ENCODE results near the gene CAMK1D.

Gene CAMK1D

DNA sequence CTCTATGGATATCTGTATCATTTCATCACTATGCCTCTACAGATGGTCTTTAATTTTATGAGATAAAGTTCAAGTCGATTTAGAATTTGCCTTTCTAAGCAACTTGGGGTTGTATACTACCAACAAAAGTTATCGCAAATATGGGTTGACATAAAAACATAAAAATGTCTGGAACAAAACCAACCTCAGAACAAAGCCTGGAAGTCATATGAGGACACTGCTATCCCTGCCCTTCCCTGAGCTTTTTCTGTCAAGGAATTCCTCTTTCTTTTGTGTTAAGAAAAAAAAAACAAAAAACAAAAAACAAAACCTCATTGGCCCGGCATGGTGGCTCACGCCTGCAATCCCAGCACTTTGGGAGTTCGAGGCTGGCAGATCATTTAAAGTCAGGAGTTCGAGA is 319.3 kb downstream of the CAMK1D start:
- Mint-ChIP-seq H3K27me3 (ENCODE audit: low read depth) (no peaks in the 10 kb centered on the region), H3K9me3 (peaks cover 6% of the 10 kb centered on the region), H3K4me3 (no peak overlapping the region), H3K36me3 (ENCODE audit: low read depth) (peaks cover 13% of the 10 kb centered on the region), H3K27ac (no peak overlapping the region), H3K4me1 (no peaks in the 10 kb centered on the region)
- TF ChIP-seq, protein P1, sequence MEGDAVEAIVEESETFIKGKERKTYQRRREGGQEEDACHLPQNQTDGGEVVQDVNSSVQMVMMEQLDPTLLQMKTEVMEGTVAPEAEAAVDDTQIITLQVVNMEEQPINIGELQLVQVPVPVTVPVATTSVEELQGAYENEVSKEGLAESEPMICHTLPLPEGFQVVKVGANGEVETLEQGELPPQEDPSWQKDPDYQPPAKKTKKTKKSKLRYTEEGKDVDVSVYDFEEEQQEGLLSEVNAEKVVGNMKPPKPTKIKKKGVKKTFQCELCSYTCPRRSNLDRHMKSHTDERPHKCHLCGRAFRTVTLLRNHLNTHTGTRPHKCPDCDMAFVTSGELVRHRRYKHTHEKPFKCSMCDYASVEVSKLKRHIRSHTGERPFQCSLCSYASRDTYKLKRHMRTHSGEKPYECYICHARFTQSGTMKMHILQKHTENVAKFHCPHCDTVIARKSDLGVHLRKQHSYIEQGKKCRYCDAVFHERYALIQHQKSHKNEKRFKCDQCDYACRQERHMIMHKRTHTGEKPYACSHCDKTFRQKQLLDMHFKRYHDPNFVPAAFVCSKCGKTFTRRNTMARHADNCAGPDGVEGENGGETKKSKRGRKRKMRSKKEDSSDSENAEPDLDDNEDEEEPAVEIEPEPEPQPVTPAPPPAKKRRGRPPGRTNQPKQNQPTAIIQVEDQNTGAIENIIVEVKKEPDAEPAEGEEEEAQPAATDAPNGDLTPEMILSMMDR (IDR thresholded peaks at IDR 0.05; ENCODE audit: unreplicated experiment in 3 of 3): no peak

DNA sequence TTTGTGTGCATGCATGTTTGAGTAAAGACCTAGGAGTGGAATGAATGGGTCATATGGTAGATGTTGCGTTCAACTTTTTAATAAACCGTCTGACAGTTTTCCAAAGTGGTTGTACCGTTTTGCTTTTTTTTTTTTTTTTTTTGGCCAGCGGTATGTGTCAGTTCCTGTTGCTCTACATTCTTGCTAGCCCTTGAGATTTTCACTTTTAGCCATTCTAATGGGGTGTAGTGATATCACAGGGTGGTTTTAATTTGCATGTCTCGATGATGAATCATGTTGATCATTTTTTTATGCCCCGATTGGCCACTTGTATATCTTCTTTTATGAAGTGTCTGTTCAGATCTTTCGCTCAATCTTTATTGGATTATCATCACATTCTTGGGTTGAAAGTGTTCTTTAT is 320.7 kb downstream of the CAMK1D start:
- Mint-ChIP-seq H3K4me3 (no peak overlapping the region), H3K36me3 (ENCODE audit: low read depth) (peaks cover 13% of the 10 kb centered on the region)
- TF ChIP-seq, protein P1 (IDR thresholded peaks at IDR 0.05; ENCODE audit: unreplicated experiment in 3 of 3): no peak

DNA sequence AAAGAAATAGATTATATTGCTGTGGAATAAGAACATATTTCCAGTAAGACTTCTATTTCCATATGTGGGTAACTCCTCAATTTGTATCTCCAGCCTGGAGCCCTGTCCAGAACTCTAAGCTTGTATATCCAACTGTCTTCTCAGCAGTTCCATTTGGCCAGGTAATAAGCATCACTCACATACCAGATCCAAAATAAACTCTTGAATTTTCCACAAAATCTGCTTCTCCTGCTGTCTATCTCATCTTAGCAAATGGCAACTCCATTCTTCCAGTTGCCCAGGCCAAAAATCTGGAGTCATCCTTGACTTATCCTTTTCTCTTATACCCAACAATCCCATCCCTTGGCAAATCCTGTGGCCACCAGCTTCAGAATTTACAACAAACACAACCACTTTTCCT is 325.8 kb downstream of the CAMK1D start:
- Mint-ChIP-seq H3K4me1 (no peaks in the 10 kb centered on the region), H3K27me3 (ENCODE audit: low read depth) (peaks cover 4% of the 10 kb centered on the region), H3K27ac (no peak overlapping the region), H3K9me3 (peaks cover 7% of the 10 kb centered on the region), H3K36me3 (ENCODE audit: low read depth) (peaks cover 4% of the 10 kb centered on the region), H3K4me3 (no peak overlapping the region)
- TF ChIP-seq, protein P1 (IDR thresholded peaks at IDR 0.05; ENCODE audit: unreplicated experiment in 3 of 3): no peak

More for the DNA sequence above, 320.7 kb downstream of the CAMK1D start:
- H3K4me1 Mint-ChIP-seq: no peaks in the 10 kb centered on the region
- no peaks in the 10 kb centered on the region for H3K27me3 Mint-ChIP-seq (ENCODE audit: low read depth)
- H3K27ac Mint-ChIP-seq: no peak overlapping the region
- H3K9me3 Mint-ChIP-seq: peaks cover 6% of the 10 kb centered on the region

DNA sequence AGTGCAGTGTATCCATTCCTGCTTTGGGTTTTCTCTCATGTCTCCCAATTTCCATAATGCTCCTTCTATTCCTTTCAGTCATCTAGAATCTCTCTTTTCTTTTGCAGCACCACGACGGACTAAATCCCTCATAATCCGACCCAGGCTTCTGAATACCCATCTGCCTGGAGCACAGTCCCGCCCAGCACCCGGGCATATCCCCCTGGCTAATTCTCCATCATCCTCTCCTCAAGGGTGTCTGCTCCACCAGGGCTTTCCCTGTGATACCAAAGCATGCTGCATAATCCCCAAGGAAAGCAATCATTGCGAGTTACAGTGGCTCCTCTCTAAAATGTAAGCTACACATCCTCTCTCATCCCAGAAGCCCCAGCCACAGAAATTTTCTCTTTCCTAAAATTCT is 330.3 kb downstream of the CAMK1D start:
- Mint-ChIP-seq H3K4me3 (no peak overlapping the region), H3K9me3 (peaks cover 4% of the 10 kb centered on the region), H3K27ac (no peak overlapping the region), H3K4me1 (no peaks in the 10 kb centered on the region), H3K27me3 (ENCODE audit: low read depth) (peaks cover 4% of the 10 kb centered on the region), H3K36me3 (ENCODE audit: low read depth) (no peaks in the 10 kb centered on the region)
- TF ChIP-seq, protein P1 (IDR thresholded peaks at IDR 0.05; ENCODE audit: unreplicated experiment in 3 of 3): no peak

DNA sequence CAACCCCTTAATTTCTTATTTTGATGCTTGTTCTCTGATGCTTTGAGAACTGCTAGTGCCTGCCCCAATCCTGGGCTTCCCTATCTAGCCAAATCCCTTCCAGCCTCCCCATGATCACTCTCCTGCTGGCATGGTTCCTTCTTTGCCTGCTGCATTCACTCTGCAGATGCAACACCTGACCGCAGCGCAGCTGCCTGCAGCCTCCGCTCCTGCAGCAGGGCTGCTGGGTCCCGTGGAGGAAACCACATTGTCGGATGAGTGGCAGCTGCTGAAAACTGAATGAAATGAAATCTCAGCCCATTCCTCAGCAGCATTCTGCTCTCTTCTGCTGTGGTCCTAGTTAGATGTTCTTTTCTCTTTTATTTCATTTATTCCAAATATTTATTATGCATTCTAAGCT is 331.9 kb downstream of the CAMK1D start:
- Mint-ChIP-seq H3K27me3 (ENCODE audit: low read depth) (peaks cover 4% of the 10 kb centered on the region), H3K9me3 (peaks cover 4% of the 10 kb centered on the region), H3K36me3 (ENCODE audit: low read depth) (no peaks in the 10 kb centered on the region), H3K4me3 (no peak overlapping the region), H3K4me1 (peaks cover 8% of the 10 kb centered on the region), H3K27ac (no peak overlapping the region)
- TF ChIP-seq, protein P1 (IDR thresholded peaks at IDR 0.05; ENCODE audit: unreplicated experiment in 3 of 3): no peak

DNA sequence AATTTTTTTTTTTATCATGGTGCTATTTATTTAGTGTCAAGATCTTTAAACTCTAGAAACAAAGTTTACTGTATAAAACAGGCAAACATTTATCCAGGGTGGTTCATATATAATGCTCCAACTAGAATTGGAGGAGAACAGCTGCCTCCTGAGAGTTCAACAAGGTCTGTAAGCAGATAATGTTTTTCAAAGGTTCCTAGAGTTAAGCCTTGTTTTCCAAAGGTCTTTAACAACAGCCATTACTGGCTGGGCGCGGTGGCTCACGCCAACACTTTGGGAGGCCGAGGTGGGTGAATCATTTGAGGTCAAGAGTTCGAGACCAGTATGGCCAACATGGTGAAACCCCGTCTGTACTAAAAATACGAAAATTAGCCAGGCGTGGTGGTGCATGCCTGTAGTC is 335.4 kb downstream of the CAMK1D start:
- Mint-ChIP-seq H3K9me3 (no peaks in the 10 kb centered on the region), H3K4me3 (no peak overlapping the region), H3K27ac (no peak overlapping the region), H3K27me3 (ENCODE audit: low read depth) (peaks cover under 1% of the 10 kb centered on the region), H3K36me3 (ENCODE audit: low read depth) (no peaks in the 10 kb centered on the region), H3K4me1 (peaks cover 13% of the 10 kb centered on the region)
- TF ChIP-seq, protein P1 (IDR thresholded peaks at IDR 0.05; ENCODE audit: unreplicated experiment in 3 of 3): no peak
